ENCODE measurements around the gene PIGQ. TPM values are rescaled to one million over a fixed set of nuclear protein-coding genes. Genes with fewer than 3 reads are reported as not detected.
A peak's percentile ranks its signal among the peaks of the same experiment; 100 is the strongest.

Gene PIGQ
- total and polyA plus RNA-seq, 2 of the 13 experiments (the other 11 are each of a cell fraction or from before 2014, with no cell fraction given): 7.7 to 19.7 TPM

DNA sequence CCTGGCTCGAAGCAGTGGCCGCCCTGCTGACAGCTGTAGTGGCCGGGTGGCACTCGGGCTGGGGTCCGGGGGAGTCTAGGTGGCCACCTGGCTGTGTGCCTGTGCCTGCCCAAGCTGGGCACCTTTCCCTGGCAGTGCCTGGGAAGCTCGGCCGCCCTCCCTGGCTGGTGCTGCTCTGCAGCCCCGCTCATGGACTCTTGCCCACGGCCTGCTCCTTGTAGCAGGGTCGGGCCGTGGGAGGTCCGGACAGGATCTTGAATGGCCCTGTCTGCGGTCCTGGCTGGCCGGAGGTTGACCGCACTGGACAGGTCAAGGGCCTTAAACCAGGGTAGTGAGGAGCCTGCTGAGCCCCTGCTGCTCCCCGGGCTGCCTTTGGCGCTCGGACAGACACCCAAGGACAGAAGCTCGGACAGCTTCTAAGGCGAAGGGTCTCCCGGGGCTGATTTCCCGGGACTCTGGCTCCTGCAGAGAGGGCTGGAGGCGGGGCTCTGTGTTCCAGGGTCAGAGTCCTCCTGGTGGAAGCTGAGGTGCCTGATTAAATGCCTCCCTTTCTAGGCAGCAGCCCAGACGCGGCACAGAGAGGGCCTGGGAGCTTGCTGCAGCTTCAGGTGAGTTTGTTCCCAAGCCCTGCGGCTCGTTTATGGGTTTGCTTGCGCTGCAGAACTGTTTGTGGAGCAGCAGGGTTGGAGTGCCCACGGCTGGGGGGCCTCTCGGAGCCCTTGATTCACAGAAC, 36.2 kb upstream of the PIGQ start (continued):
- TF ChIP-seq FOXK2 (IDR thresholded peaks at IDR 0.05) (no peak), NR2F6 (IDR thresholded peaks at IDR 0.05) (no peak), NR2F6 (CRISPR knock-in tag; IDR thresholded peaks at IDR 0.05) (peak; percentile 60), CREB3 (CRISPR knock-in tag; IDR thresholded peaks at IDR 0.05) (0 out of 2 replicates have a peak, but pooled peaks have one; percentile 60), RBM39 (IDR thresholded peaks at IDR 0.05; ENCODE audit: low read depth, low read length, poor library complexity, severe bottlenecking) (no peak), ZNF609 (CRISPR knock-in tag; IDR thresholded peaks at IDR 0.05; ENCODE audit: borderline replicate concordance) (peak; percentile 60; the same call in 1 of the 2 replicates), MTERF4 (CRISPR knock-in tag; IDR thresholded peaks at IDR 0.05) (no peak; the same call in 1 of the 2 replicates), ZNF564 (CRISPR knock-in tag; IDR thresholded peaks at IDR 0.05) (0 out of 2 replicates have a peak, but pooled peaks have one; percentile 38), AKAP8 (CRISPR knock-in tag; IDR thresholded peaks at IDR 0.05) (peak; percentile 70; the same call in 1 of the 2 replicates), ZNF232 (CRISPR knock-in tag; IDR thresholded peaks at IDR 0.05; ENCODE audit: borderline replicate concordance) (0 out of 2 replicates have a peak, but pooled peaks have one; percentile 33), XBP1 (CRISPR knock-in tag; IDR thresholded peaks at IDR 0.05) (no peak), SP1 (IDR thresholded peaks at IDR 0.05) (no peak), SP1 (CRISPR knock-in tag; IDR thresholded peaks at IDR 0.05) (peak; percentile 29; the same call in 1 of the 2 replicates), ESRRA (CRISPR knock-in tag; IDR thresholded peaks at IDR 0.05; ENCODE audit: low read depth) (no peak), ZNF501 (CRISPR knock-in tag; IDR thresholded peaks at IDR 0.05) (peak; percentile 62; the same call in 1 of the 2 replicates), MTF2 (CRISPR knock-in tag; IDR thresholded peaks at IDR 0.05; ENCODE audit: borderline replicate concordance) (no peak), KLF13 (CRISPR knock-in tag; IDR thresholded peaks at IDR 0.05) (0 out of 2 replicates have a peak, but pooled peaks have one; percentile 41)
- TF ChIP-seq, protein P1, sequence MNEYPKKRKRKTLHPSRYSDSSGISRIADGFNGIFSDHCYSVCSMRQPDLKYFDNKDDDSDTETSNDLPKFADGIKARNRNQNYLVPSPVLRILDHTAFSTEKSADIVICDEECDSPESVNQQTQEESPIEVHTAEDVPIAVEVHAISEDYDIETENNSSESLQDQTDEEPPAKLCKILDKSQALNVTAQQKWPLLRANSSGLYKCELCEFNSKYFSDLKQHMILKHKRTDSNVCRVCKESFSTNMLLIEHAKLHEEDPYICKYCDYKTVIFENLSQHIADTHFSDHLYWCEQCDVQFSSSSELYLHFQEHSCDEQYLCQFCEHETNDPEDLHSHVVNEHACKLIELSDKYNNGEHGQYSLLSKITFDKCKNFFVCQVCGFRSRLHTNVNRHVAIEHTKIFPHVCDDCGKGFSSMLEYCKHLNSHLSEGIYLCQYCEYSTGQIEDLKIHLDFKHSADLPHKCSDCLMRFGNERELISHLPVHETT (CRISPR knock-in tag; conservative IDR thresholded peaks at IDR 0.05): no peak
- TF ChIP-seq, protein P2, sequence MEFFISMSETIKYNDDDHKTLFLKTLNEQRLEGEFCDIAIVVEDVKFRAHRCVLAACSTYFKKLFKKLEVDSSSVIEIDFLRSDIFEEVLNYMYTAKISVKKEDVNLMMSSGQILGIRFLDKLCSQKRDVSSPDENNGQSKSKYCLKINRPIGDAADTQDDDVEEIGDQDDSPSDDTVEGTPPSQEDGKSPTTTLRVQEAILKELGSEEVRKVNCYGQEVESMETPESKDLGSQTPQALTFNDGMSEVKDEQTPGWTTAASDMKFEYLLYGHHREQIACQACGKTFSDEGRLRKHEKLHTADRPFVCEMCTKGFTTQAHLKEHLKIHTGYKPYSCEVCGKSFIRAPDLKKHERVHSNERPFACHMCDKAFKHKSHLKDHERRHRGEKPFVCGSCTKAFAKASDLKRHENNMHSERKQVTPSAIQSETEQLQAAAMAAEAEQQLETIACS (CRISPR knock-in tag; IDR thresholded peaks at IDR 0.05): no peak

Measured in HepG2 (cell line).